GM18505 (cell line): ENCODE measurements around the gene TRIB2.
A peak's percentile ranks its signal among the peaks of the same experiment; 100 is the strongest.
"Not testable (repeated sequence)": the region's sequence is repeated elsewhere in the genome, so short reads cannot be mapped to it uniquely, and the experiment has no call there.

Source experiments
- ATAC-seq: cut with Tn5 transposase; IDR thresholded peaks from one replicate; pipeline ENCODE4 v1.9.1; 2021; ENCODE audit not compliant: unreplicated experiment
- POLR2A ChIP-seq: IDR thresholded peaks from 4 replicates; pipeline ENCODE4 v1.6.1; 2011; ENCODE audit warnings: borderline replicate concordance; ENCODE audit not compliant: insufficient read depth, insufficient read length; ENCODE audit errors: extremely low read depth

Gene TRIB2

GRCh38 chr2:12716282-12717190, at the start of gene TRIB2:
TRIB2 (plus strand) TSS chr2:12716936; CDS start chr2:12718308, 1,372 bp downstream.
- peak; percentile 73 for ATAC-seq
- TF ChIP-seq POLR2A = peak; percentile 49

GRCh38 chr2:12669036-12669435, 47.7 kb upstream of the TRIB2 start:
- no peak for ATAC-seq
- TF ChIP-seq POLR2A = no peak

- no peak for TF ChIP-seq POLR2A
- no peak for ATAC-seq
Measured at GRCh38 chr2:12672711-12673315, 43.9 kb upstream of the TRIB2 start.

- no peak for ATAC-seq
- no peak for TF ChIP-seq POLR2A
Measured at GRCh38 chr2:12674644-12675328, 42.0 kb upstream of the TRIB2 start.

- no peak for TF ChIP-seq POLR2A
- ATAC-seq = no peak
Measured at GRCh38 chr2:12675352-12675795, 41.4 kb upstream of the TRIB2 start.

GRCh38 chr2:12675801-12676200, 40.9 kb upstream of the TRIB2 start:
- no peak for TF ChIP-seq POLR2A
- ATAC-seq = no peak

- ATAC-seq = no peak
Measured at GRCh38 chr2:12676771-12677170, 40.0 kb upstream of the TRIB2 start.

GRCh38 chr2:12678186-12678585, 38.5 kb upstream of the TRIB2 start:
- TF ChIP-seq POLR2A = no peak
- ATAC-seq = no peak

More at GRCh38 chr2:12676771-12677170, 40.0 kb upstream of the TRIB2 start:
- no peak for TF ChIP-seq POLR2A

- no peak for TF ChIP-seq POLR2A
- no peak for ATAC-seq
Measured at GRCh38 chr2:12679550-12680072, 37.1 kb upstream of the TRIB2 start.

- ATAC-seq = not testable (repeated sequence)
Measured at GRCh38 chr2:12680115-12680514, 36.6 kb upstream of the TRIB2 start.

GRCh38 chr2:12682017-12682416, 34.7 kb upstream of the TRIB2 start:
- ATAC-seq = no peak
- TF ChIP-seq POLR2A = no peak

- ATAC-seq = no peak
- no peak for TF ChIP-seq POLR2A
Measured at GRCh38 chr2:12683457-12684100, 33.2 kb upstream of the TRIB2 start.

GRCh38 chr2:12684471-12684936, 32.2 kb upstream of the TRIB2 start:
- no peak for TF ChIP-seq POLR2A
- no peak for ATAC-seq
